ENCODE measurements around the gene UAP1L1. TPM values are rescaled to one million over a fixed set of nuclear protein-coding genes. Genes with fewer than 3 reads are reported as not detected.

The UAP1L1 gene
- total RNA-seq, 1 donor from 2014 or later: 0.31 TPM

DNA sequence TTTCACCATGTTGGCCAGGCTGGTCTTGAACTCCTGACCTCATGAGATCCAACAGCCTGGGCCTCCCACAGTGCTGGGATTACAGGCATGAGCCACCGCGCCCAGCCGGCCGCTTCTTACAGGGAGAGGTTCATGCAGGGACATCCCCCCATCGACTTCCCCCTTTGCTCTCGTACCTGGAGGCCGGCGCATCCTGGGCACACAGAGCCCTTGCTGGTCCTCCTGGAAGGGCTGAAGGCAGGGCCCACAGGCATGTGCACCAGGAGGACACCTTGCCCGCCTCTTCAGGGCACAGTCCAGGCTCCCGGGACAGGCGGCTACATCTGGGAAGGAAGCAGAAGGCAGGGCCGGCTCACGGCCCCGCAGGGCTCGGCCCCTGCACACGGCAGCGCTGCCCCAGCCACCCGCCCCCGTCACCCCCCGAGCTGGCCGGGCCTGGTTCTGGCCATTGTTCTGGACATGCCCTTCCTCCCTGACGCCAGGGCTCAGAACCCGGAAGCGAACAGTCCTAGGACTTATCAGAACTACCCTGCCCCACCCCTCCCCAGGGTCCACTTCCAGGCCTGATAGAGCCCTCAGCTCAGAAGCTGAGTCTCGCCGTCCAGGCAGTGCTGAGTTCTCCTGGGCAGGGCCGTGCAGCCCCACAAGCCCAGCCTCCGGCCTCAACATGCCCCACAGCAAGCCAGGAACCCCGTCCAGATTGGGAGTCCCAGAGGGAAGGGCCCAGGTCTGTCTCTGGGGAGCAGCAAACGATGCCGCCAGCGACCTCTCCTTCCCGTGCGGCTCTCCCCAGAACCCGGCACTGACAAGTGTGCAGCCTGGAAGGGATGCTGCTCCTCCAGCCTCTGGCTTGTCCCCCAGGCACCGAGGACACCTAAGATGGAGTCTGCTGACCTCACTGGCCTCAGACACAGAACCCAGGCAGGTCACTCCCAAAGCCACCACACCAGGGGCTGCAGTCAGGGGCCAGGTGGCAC is 34.3 kb upstream of the UAP1L1 start:
- DNase-seq: no peak

DNA sequence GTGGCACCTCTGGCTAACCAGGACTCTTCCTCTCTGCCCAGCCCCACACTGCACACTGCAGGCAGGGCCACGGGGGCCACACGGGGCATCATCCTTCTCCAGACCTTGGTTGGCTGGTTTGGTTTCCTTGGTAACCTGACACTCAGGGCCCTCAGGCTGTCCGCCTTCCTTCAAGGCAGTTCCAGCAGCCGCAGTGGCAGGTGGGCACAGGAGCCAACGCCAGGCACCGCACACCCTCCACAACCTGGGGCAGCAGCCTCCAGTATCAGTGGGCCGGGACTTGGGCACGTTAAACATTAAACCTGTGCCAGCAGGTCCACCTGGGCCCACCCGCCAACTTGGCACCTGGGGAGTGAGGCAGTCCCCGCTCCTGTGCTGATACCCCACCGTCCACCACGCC is 33.3 kb upstream of the UAP1L1 start:
- DNase-seq: no peak

DNA sequence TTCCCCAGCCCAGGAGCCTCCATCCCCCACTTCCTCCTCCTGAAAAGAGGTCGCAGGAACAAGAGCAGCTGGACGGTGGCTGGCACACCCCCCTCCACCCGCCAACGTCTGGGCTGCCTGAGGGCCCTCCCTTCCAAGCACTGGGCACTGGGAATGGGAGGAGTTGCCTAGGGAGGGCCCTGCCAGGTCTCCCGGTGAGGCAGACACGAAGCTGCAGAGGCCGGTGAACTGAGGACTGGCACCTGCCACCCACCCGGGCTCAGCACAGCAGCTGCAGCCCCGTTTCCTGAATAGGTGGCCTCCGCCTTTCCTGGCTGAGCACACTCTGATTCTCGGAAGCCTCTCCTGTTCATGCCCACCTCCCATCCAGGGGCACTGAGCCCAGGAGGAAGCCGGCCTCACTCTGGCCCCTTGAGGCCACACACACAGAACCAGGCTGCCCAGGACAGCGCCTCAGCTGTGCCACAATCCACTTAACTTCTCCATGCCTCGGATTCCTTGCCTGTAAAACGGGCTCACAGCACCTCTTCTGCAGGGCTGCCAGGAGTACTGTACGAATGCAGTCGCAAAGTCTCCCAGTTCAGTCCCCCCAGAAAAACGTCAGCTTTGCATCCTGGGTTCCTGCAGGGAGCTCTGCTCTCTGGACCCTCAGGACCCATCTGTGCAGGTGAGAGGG is 32.7 kb upstream of the UAP1L1 start:
- no peak for DNase-seq

DNA sequence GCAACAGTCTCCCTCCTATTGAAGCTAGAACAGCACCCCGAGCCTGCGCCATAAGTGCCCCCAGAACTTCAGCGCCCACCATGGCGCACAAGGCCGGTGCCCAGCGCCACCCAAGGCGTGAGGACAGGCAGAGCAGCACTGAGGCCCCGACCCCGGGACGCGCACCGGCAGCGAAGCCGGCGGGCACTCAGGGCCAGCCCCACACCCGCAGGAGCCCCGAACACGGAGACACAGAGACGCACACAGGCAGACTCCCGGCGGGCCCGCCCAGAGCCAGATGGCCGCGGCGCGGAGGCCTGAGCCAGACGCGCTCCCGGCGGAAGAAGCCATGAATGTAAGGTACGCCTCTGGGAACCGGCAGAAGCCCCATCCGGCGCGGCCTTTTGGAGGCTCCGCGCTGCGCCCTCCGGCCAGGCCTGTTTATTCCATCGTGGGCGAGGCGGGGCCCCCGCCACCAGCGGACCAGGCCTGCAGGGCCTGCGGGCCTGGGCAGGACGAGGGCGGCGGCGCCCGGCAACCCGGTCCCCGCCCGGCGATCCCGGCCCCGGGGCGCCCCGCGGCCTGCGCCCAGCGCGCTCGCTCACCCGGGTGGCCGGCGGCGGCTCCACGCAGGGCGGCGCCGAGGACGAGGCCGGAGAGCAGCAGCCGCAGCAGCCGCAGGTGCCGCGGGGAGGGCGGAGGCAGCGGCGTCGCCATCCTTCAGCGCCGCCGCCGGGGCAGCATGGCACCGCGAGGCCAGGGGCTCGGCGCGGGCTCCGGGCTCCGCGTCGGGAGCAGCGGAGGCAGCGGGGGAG is 31.8 kb upstream of the UAP1L1 start:
- no peak for DNase-seq

DNA sequence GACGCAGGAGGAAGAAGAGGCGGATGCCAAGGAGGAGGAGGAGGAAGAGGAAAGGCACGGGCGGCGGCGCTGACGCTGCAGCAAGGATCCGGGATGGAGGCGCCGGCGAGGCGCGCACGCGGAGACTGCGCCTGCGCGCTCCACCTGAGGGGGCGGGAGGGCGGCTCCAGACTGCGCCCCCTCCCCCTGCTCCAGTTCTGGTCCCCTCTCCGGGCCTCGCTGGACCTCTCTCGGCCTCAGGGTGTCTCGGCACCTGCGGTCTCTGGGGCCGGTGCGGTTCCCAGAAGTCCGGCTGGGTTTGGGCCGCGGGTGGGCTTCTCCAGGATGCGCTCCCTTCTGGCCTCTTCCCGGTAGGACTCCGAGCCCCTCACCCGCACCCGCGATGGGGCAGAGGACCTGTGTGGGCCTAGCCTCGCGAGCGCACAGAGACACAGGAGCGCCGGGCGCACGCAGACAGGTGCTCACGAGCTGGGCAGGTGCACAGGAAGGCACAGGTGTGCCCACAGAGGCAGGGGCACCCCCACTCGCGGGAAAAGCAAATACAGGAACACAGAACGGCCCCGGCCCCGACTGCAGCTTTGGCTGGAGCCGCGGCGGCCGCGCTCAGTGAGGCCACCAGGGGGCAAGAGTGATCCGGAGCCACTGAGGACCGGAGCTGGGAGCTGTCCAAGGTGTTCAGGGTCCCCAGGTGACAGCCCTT is 31.1 kb upstream of the UAP1L1 start, which contains the start of gene NPDC1:
Gene NPDC1 (minus strand): TSS at position 90 of the 700 bp plus-strand sequence. CDS start 188 bp downstream, outside the sequence.
- peak; percentile 33 for DNase-seq

DNA sequence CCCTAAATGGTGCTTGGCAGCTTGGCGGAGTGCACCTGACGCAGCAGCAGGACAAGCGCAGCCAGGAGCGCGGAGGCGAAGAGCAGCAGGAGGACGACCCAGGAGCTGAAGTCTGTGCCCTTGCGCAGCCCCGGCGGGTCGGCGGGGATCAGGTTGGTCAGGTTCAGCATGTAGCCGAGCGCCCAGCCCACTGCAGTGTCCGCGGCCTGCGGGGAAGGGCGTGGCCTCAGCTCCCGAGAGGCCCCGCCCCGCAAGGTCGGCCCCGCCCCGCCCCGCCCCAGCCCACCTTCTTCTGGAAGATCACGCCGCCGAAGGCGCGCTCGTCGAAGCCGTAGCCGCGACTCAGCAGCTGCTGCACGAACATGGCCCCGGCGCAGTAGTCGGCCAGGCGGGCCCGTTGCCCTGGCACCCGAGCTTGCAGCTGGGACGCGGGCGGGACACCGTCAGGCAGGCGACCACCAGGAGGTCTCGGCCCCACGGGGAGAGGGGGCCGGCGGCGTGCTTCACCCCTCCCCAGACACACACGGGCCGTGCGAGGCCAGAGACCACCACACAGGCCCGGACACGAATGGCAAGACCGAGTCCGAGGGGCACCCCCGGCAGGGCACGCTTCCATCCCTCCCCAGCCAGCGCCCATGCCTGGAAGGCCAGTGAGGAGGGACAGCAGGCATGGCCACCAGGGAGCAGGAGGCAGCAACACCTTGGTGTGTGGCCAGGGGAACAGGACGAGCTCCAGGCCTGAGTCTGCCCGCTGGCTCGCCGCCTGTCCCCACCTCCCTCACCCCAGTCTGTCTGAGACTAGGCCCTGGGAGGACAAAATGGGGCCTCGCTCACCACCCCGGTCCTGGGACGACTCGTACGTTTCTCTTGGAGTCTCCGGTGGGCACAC is 28.4 kb upstream of the UAP1L1 start:
- DNase-seq: no peak

DNA sequence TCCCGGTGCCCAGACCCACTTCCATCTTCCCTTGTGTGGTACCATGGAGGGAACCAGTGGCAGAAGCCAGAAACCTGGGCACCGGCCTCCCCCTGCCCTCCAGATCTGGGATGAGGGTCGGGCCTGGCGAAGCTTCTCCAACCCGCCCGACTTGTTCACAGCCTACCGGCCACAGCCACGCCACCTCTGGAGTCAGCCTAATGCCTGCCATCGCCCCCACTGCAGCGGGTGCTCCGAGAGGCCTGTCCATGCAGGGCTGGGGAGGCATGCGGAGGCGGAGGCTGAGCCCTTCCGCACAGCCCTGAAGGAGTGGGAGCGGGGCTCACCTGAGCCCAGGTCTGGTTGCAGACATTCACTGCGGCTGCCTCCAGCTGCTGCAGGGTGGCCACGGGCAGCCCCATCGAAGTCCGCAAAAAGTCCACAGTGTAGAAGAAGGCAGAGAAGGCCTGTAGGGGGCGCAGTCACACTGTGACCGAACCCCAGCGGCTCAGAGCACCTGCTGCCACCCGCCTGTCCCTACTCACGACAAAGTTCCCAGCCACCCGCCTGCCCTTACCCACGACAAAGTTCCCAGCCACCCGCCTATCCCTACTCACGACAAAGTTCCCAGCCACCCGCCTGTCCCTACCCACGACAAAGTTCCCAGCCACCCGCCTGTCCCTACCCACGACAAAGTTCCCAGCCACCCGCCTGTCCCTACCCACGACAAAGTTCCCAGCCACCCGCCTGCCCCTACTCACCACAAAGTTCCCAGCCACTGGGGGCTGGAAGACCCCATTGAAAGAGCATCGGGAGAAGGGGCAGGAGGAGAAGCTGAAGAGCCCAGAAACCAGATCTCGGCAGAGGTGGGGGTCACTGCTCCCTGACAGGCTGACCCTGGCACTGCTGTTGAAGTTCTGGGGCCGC is 27.5 kb upstream of the UAP1L1 start:
- DNase-seq: no peak

DNA sequence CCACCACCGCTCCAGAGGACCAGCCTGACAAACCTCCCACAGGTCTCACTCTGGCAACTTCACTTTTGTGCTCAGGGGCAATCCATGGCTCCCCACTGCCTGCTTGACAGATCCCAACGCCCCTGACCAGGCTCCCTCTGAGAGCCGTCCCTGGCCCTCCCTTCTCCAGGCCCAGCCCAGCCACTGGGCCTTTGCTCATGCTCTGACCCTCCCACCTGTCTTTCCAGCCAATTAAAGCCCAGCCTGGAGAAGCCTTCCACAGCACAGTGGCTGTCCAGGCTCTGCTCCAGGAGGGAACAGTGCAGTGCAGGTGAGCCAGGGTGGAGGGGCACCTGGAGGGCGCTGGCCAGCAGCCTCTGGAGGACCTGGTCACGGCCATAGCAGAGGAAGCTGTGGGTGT is 26.7 kb upstream of the UAP1L1 start:
- DNase-seq: no peak

DNA sequence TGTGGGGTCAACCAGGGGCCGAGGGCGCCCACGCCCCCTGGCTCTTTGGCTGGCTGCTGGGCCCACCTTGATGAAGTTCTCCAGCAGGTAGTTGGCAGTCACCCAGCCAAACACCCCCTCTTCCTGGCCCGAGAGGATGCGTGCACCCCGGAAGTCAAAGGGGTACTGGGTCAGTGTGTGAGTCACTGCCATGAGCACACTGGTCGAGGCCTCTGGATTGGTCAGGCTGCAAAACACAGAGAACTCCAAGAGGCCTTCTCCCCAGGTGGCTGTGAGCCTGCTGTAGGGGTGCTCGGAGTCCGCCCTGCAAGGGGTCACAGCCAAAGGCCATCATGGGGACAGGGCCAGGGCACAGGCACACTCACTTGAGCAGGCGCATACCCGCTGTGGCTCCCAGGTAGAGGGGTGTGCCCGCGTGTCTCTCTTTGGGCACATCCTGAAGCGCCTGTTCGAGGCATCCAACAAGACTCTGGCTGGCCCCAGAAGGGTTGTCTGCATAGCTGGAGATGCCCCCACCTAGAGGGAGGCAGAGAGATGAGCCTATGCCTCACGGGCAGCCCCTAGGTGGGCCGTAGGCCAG is 26.1 kb upstream of the UAP1L1 start:
- no peak for DNase-seq

DNA sequence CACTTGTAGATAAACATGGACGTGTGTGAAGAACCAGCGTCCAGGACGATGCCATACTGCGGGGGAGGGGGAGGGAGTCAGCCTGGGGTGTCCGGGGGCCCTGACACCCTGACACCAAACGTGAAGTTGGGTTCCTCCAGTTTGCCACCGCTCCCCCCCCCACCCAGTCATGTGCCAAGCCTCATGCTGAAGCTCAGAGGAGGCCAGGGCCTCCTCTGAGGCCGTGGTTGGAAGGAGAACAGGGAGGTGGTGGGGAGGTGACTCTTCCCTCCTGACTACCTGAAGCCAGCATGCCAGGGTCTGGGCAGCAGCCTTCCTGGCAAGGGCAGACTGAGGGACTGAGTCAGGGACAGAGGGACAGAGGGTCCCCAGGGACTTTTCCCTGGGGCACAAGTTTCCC is 25.0 kb upstream of the UAP1L1 start:
- DNase-seq: no peak

DNA sequence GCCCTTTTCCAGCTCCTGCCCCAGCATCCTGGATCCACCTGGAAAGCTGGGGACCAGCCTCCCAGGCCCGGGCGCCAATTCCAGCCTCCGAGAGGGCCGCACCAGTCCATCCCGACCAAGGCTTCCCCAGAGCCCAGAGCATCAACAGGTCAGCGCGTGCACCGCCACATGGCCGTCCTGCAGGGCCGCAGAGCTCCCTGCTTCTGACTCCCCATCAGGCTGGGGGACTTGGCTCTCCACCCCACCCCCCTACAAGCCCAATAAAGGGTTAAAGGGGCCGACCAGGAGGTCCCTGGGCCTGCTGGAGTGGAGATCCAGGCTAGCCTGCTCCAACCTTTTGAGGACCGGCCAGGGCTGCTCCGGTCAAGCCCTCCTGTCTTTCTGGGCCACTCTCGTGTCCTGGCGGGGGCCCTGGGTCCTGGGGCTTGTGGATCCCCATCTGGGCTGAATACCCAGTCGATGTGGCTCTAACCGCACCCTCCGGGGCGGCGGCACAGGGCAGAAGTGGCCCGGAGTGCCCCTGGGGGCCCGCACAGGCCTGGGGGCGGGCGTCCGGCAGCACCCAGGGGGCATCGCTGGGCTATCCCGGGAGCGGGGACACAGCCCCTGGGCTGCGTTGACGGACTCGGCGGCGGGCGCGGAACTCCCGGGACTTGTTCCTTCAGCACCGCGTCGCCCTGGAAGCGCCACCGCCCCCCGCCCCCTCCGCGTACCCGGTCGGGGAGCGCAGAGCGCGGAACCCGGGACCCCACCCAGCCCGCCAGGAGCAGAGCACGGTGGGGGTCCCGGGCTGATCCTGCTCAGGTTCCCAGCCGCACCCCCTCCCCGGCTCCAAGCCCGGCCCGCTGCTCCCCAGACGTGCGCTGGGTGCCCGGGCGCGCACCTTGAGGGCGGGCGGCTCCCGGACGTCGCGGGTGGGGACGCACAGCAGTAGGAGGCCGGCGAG is 24.0 kb upstream of the UAP1L1 start:
- no peak for DNase-seq

DNA sequence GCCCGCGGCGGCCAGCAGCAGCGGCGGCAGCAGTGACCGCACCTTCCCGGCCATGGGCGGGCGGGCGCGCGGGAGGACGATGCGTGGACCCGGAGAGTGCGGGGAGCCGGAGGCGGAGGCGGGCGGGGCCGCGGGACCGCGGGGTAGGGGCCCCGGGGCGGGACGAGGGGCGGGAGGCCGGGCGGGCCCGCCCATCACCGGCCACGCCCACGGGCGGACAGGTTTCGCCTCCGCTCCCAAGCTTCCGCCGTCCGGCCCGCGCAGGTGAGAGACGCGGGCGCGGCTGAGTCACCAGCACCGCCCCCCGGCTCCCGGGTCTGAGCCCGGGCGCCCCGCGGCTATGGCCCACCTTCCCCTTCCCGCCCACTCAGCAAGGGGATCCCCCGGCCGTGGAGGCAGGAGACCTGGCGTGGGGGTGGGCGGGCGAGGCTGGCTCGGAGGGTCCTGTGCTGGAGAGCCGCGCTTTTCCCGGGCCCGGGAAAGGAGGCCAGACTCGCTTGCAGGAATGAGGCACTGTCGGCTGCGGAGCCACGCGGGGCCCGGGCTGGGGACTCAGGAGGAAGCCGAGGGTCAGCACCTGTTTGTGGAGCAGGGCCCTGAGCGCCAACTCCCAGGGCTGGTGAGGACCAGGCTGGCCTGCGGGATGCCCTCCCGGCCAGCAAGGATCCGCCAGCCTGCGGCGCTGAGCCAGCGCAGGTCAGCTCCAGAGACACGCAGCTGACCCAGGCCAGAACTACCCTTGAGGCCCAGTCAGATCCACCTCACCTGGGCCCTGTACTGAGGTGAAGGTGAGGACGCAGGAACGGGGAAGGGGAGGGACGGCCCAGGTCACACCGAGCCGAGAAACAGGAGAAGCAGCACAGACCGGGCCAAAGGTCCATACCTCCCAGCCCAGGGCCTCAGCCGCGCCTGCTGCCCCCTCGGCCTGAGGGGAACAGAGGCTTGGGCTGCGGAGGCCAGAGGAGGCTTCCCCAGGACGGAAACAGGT is 23.1 kb upstream of the UAP1L1 start, which contains the start of gene ENTPD2:
Gene ENTPD2 (minus strand): TSS at position 118 of the 988 bp plus-strand sequence. CDS start 64 bp downstream, at position 54.
- no peak for DNase-seq

DNA sequence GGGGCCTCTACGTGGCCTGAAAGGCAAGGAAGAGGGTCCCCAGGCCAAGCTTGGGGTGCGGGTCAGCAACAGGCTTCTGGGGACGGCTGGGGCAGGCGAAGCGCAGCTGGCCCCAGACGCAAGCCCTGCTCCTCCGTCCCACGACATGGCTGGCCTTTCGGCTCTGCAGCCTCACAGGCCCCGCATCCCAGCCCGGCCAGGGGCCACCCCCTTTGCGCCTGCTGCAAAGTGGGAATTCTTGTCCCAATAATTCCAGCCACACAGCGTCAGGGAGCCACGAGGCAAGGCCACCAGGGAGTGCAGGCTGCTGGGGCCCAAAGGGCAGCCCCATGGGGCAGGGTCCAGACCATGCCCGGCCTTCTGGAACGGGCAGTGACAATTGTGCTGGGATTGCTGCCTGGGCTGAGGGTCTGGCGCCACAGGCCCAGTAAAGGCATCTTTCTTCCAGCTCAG is 22.4 kb upstream of the UAP1L1 start:
- DNase-seq: no peak

DNA sequence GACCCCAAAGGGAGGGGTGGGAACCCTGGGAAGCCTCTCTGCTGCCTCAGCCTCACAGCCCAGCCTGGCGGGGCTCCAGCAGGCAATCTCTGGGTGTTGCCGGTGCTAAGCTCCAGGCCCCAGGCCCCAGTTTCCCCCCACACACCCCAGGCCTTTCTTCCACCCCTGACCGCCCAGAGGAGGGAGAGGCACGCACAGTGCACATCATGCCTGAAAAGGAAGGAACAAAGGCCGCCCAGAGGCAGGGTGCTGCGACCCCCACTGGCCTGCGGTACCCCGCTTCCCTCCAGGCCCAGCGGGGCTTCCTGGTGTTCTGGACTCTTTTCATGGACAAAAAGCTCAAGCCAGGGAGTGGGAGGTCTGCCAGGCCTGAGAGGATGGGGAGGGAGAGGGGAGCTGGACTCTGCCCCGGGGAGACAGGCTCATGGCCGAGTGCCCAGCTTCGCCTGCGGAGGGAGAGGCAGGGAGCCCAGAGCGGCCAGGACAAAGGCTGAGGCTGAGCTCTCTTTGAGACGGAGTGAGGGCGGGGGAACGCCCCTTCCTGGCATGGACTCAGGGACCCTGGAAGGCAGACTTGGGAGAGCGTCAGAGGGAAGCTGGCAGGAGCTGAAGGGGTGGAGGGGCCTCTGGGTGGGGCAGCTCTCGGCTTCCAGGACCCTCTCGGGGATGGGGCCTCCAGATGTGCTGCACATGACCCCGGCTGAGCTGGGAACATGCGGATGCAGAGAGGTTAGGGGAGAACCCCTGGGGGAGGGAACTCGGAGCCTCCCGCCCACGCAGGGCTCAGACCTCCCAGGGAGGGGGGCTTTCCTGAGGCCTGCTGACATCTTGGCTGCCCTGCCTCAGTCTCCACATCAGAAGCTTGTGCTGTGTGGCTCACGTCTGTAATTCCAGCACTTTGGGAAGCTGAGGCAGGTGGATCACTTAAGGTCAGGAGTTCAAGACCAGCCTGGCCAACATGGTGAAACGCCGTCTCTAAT is 21.6 kb upstream of the UAP1L1 start:
- DNase-seq: peak; percentile 85

DNA sequence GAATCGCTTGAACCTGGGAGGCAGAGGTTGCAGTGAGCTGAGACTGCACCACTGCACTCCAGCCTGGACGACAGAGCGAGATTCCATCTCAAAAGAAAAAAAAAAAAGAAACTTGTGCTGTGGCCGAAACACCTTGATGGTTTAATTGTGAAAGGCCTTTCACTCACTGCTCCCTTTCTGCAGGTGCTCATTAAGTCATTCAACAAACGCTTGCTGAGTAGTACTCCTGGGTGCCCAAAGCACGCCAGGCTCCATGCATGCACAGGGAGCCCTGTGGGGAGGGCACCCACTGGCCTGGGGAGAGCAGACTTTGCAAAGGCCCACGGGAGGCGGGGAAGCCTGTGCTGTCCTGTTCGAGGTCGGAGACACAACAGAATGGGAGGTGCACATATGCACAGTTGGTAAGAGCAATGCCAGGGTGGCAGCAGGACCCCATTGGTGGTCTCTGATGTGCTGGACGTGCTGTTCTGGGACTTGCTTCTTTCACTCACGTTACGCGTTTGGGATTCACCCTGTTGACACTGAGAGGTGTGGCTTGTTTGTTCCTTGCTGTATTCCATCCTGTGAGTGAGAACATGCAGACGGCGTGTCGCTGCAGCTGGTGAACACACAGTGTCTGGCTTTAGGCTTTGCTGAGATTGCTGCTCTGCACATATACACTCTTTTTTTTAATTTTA is 20.4 kb upstream of the UAP1L1 start:
- DNase-seq: no peak

Measured in occipital lobe (tissue), 2 donors.